ENCODE measurements around the gene ZNF501.

ZNF501 gene

DNA sequence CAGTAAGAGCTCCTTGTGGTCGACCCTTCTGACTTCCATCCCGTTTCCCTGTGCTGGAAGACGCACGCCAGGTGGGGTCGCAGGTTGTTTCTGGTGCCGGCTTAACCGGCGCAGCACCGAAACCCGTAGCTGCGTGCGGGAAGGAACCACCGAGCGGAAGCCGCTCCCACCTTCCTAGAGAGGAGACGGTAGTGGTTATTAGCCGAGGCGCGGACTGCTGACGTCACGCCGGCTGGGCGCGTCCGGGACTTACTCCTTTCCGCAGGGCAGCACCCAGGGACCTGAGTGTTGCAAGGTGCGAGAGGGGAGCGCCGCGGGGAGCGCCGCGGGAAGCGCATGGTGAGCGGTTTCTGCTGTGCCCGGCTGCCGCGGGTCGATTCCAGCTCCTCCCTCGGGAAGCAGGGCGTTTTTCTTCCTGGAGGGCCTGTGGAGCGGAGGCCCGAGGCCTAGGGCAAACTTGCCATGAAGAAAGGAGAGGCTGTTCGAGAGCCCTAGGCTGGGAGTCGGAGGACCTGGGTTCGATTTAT, at the start of gene ZNF501:
Gene ZNF501 (plus strand): TSS at position 252 of the 527 bp plus-strand sequence. CDS start 4,787 bp downstream, outside the sequence.
- no peak for DNase-seq

DNA sequence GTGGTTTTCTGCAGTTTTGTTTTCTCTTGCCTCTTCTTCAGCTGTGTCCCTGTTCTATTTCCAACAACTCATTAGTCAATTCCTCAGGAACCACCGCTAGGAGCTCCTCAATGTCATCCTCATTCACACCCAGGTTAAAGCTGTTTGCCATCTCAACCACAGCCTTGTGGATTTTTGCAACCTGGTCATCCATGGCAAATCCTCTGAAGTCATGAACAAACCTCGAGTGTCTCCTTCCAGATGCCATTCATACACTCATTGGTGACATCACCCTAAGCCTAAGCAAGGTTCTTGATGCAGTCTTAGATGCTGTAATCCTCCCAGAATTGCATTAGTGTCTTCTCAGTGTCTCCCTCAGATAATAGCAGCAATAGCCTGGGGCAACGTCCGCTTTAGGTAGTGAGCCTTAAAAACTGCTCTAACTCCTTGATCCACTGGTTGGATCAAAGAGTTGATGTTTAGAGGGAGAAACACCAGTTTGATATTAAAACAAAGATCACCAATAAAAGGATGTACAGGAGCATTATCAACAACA, 48.4 kb upstream of the ZNF501 start:
- no peak for DNase-seq

DNA sequence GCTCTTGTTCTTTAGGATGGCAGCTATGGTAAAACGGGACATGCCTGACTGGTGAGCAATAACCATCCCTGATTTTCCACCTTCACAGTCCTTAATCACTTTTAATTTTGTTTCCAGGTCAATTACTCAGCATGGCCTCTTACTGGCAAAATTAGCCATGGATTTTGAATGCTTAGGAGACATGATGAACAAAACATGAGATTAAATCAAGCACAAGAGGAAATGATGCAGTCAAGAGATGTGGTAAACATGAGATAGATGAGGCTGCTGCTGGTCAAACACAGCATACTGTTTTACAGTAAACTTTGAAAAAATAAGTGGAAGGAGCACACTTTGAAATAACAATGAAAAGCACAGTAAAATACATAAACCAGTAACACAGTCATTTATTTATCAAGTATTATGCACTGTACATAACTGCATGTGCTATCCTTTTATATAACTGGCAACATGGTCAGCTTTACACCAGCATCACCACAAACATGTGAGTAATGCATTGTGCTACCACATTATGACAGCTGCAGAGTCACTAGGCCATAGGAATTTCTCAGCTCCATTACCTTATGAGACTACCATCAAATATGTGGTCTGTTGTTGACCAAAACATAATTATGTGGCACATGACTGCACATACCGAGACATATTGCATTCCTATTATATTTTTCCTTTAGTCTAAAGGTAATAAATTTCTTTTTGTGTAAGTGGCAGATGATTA, 47.1 kb upstream of the ZNF501 start:
- DNase-seq, result no peak

DNA sequence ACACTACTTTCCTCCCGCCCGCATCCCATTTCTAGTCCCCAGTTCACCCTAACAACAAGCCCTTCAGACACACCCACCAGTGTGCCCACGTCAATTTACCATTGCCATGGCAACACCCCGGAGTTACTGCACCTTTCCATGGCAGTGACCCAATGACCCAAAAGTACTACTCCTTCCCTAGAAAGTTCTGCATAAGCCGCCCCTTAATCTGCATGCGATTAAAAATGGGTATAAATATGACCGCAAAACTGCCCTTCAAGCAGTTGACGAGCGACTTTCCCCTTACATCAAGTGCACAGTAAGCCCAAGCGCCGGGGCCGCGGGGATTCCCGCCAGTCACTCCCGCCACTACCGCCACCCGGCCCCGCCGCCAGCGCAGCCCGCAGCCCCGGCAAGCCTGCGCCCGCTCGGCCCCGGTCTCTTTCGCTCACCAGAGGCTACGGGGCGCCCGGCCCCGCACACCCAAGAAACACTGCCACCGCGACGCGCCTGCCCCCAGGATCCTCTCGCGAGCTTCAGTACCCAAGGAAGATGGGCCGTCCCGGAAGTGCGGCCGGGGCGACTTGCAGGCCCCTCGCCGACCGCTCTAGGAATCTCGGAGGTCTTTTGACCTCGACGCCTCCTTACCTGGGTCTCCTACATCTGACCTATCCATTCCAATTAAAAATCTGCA, 44.2 kb upstream of the ZNF501 start:
- no peak for DNase-seq

DNA sequence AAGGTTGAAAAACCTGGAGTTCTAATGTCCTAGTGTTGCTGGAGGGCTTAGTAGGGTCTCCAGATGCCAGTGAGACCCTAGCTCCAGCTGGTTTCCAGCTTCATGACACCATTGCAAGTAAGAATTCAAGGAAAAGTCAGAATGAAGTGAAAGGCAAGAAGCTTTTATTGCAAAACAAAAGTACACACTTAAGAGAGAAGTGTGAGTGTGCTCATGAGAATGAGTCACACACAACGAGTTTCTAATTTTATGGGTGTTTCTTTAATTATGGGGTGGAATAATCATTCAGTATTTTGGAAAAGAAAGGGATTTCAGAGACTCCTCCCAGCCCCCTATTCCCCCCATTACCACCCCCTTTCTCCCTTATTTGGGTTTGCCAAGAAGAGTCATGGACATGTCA, 41.5 kb upstream of the ZNF501 start:
- DNase-seq, result no peak

DNA sequence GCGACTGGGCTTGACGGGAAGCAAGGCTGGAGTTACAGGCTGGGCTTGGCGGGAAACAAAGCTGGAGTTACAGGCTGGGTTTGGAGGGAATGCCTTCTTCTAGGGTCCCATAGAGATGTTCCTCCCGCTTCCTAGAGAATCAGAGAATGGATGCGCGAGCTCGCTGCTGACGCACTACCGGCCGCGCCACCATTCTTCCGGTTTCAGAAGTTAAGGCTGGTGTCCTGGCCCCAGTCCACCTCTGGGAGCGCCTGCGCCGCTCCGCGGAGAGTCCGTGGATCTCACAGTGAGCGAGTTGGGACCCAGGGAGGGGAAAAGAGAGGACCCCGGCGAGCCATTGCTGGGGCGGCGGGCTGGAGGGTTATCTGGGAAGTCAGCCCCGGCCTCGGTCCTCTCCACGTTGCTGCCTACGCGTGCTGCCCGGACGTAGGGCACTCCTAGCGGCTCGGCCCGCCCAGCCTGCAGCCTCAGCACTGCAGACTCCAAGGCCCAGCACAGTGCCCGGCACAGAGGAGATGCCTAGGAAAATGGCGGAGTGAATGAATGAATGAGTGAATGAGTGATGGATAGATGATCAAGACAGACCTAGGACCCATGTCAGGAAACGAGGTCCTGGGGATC, 16.9 kb upstream of the ZNF501 start, which contains the start of gene ZNF502:
Gene ZNF502 (plus strand): TSS at position 206 of the 621 bp plus-strand sequence. CDS start 7,602 bp downstream, outside the sequence.
- DNase-seq, result no peak

DNA sequence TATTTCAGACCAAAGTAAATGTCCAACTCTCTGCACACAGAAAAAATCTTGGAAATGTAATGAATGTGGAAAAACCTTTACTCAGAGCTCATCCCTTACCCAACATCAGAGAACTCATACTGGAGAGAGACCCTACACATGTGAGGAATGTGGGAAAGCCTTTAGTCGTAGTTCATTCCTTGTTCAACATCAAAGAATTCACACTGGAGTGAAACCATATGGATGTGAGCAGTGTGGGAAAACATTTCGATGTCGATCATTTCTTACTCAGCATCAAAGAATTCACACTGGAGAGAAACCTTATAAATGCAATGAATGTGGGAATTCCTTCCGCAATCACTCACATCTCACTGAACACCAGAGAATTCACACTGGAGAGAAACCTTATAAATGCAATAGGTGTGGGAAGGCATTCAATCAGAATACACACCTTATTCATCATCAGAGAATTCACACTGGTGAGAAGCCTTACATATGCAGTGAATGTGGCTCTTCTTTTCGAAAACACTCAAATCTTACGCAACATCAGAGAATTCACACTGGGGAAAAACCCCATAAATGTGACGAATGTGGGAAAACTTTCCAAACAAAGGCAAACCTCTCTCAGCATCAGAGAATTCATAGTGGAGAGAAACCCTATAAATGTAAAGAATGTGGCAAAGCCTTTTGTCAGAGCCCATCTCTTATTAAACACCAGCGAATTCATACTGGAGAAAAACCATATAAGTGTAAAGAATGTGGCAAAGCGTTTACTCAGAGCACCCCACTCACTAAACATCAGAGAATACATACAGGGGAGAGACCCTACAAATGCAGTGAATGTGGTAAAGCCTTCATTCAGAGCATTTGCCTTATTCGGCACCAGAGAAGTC, 8.0 kb upstream of the ZNF501 start:
- DNase-seq, result no peak

DNA sequence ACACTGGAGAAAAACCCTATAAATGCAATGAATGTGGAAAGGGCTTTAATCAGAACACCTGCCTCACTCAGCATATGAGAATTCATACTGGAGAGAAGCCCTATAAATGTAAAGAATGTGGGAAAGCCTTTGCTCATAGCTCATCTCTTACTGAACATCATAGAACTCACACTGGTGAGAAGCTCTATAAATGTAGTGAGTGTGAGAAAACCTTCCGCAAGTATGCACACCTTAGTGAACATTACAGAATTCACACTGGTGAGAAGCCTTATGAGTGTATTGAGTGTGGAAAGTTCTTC, 7.4 kb upstream of the ZNF501 start:
- DNase-seq, result no peak

DNA sequence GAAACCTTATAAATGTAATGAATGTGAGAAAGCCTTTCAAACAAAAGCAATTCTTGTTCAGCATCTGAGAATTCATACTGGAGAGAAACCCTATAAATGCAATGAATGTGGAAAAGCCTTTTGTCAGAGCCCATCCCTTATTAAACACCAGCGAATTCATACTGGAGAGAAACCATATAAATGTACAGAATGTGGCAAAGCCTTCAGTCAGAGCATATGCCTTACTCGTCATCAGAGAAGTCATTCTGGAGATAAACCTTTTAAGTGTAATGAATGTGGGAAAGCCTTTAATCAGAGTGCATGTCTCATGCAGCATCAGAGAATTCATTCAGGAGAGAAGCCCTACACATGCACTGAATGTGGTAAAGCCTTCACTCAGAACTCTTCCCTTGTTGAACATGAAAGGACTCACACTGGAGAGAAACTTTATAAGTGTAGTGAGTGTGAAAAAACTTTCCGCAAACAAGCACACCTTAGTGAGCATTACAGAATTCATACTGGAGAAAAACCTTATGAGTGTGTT, 5.3 kb downstream of the ZNF501 start:
- DNase-seq, result no peak

DNA sequence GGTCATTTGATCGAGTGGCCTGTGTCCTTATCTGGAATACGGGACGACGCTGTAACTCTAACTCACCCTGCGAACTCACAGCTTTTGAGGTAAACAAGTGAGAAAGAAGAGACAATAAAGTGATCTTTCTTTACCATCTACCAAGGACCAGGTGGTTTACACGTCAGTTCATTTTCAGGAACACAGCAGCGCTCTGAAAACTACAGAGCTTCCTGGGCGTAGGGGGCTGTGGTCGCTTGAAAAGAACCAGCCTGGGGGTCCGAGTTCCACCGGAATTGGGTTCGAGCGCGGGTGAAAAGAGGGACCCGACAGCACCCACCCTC, 31.6 kb downstream of the ZNF501 start:
- no peak for DNase-seq

DNA sequence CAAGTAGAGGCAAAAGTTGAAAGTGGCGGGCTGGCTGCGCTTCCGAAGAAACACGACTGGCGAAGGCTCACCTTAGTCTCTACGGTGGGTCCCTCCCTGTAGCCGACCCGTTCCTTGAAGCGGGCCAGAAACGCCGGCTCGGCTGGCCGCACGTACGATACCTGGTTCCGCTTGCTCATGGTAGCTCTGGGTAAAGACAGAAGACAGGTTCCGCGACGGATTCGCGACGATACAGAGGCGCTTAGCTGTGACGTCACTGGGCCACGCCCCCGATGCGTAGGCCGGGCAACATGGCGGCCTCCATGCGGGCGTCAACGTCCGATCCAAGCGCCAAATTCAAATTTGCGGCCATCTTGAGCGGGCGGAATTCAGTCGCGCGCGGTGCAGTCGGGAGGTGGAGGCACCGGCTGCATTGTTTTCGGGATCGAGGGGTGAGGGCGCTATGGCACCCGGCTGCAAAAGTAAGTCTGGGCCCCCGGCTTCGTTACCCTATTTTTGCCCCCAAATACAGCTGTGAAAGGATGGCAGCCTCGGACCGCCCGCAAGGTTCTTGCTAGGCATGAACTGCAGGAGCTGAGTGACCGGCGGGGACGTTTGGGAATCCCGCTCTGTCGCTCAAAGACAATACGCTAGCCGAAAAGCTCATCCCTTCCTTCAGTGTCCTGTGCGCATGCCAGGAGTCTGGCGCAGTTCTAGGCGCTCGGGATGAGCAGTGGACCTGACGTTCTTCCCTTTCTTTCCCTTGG, 32.2 kb downstream of the ZNF501 start, which contains the start of the genes KIAA1143 and KIF15:
Gene KIAA1143 (minus strand): TSS at position 196 of the 746 bp plus-strand sequence. CDS start 17 bp downstream, at position 179.
Gene KIF15 (plus strand): TSS at position 371 of the 746 bp plus-strand sequence. CDS start 72 bp downstream, at position 443.
- peak; percentile 76 to 82 for DNase-seq

DNA sequence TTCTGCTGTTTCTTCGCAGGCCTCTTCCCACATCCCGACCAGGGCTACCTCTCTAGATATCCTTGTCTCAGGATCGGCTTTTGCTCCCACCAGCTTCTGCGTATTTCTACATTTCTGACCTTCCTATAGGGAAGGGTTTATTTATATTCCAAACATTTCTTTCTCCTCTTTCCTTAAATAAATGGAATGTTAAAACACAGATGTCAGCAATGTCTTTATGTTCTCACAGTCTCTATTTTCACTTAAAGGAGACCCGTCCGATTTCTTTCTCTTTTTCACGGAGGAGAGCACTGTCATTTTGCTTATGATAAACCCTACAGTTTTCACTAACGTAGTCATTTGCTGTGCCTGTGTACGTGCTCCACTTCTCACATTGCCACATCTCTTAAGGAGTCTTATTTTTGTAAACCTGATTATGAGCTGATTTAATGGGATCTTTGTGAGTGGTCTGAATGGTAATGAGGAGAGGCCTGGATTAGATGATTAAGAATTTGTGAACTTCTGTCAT, 32.8 kb downstream of the ZNF501 start:
- no peak for DNase-seq

DNA sequence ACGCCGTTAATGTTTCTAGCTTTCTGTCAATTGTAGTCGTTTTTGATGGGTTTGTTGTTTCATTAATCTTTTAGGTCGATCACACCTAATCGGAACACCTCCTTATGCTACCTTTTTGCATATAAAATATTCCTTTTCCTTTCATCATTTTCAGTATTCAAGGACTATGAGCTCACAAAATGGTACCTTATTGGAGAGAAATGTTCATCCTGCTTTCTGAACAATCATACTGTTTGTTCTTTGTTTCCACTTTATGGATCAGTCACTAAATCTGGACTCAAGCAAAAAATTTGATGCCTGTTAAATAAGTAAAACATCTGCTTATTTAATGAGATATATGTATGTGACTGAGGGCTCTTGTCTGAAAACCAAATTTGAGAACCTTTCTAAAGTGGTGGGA, 33.3 kb downstream of the ZNF501 start:
- no peak for DNase-seq

DNA sequence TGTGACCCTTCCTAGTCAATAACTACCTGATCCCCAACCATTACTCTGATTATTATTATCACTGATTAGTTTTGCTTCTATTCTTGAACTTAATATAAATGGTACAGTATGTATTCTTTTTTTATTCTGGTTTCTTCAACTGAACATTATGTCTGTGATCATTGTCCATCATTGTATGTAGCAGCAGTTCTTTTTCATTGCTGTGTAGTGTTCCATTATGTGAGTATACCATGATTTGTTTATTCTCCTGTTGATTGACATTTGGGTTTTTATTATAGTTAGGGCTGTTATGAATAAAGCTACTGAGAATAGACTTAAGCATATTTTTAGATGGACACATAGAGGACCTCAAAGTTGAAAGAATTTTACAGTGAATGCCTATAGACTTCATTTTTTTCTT, 34.8 kb downstream of the ZNF501 start:
- no peak for DNase-seq

DNA sequence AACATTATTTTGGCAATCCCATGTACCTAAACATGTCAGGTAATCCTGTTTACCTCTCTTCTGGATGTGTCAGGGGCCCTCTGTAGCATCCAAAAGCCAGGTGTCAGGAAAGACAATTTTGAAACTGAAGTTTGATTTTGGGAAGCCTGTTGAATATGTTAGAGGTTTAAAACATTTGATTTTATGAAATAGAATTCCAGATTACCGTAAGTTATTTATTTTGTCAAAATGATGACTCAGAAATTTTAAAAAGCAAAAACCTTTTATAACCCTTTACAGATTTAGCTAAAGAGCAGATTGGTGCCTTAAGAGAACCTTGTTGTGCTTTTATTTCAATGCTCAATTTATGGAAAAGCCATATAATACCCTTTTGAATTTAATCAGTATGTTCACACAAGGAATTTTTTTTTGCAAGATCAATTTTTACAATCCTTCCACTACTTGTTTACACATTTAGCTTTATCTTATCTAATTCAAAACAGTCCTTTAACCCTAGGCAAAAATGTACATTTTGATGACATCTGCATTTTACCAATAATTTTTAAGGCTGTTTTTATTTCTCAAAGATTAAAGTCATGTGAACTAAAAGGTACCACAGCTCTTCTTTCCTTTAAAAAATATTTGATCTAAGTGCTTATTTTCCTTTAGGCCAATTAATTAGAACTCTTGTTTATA, 42.1 kb downstream of the ZNF501 start:
- no peak for DNase-seq

DNA sequence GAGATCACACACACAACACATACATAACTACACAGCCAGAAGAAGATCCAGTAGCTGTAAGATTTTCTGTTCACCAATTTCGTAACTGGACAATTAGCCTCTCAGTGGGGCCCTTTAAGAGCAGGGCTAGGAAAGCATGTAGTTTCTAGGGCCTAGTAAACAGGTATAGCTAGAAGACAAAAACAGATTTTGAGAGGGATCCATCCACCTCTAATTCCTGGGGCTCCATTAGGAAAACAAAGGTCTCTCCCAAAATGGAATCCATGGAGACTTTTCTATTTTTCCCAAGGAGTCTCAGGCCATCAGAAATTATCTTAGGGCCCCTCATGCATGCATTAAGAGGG, 42.6 kb downstream of the ZNF501 start:
- DNase-seq, result no peak

DNA sequence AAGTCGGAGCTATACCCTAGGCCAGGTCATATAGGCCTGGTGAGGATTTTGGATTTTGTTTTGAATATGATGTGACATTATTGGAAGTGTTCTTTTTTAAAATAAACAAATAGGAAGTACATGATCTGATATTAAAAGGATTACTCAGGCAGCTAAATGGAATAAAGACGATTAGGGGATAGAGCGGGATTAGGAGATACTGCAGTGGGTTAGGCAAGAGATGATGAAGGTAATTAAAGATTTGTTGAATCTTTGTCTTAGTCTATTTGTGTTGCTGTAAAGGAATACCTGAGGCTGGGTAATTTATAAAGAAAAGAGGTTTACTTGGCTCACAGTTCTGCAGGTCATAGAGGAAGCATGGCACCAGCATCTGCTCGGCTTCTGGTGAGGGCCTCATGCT, 53.5 kb downstream of the ZNF501 start:
- DNase-seq, result no peak
